Measurements from ENCODE around the gene POPDC2.

POPDC2 gene

DNA sequence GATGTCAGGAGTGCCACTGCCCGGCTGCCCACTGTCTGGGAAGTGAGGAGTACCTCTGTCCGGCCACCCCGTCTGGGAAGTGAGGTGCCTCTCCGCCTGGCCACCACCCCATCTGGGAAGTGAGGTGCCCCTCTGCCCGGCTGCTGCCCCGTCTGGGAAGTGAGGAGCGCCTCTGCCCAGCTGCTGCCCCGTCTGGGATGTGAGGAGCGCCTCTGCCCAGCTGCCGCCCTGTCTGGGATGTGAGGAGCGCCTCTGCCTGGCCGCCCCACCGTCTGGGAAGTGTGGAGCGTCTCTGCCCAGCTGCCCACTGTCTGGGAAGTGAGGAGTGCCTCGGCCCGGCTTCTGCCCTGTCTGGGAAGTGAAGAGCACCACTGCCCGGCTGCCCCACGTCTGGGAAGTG, 13.5 kb upstream of the POPDC2 start:
- in situ Hi-C loops (cut with MboI; ENCODE audit: low sequenced_read_pairs), result no loop called here

DNA sequence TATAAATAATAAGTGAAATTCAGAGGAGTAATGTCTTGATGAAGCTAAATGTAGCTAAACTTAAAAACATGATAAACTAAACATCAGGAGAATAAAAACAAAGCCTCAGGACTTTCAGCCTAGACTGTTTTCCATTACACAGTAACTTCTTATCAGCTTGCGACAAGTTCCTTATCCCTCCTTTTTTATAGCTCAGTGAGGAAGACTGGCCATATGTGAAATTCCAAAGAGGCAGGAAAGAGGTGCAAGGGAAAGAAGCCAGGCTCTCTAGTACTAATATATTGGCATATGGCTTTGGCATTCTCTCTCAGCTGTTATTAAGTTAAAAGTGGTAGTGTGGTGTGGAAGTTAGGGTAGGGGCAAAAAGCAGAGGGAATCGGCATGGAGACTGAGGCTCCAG, 12.4 kb upstream of the POPDC2 start:
- in situ Hi-C loops (cut with MboI; ENCODE audit: low sequenced_read_pairs), result no loop called here

DNA sequence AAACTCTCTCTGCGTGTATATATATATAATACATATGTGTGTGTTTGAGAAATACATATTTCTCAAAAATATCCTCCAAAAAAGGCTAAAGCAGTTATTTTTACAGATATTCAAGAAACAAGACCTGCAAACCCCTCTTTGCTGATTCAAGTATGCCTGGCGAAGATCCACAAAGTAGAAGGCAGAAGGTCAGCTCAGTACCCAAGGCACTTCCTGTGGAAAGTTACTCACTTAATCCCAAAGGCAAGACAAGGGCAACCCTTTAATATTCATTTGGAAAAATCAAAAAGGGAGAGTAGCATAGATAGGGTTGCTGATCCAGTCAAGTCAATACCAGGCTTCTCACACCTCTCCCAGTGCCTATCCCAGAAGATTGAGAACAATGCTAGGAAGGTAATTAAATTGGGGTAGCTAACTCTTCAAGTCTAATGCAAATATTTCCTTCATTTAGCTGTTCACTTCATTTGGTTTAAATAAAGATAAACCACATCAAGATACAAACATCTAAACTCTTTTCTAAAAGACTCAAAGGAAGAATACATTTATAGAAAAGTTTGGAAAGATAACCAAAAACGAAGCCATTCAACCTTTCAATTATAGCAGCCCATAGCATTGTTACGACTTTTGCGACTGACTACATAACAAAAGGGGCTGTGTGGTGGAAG, 9.6 kb upstream of the POPDC2 start:
- in situ Hi-C loops (cut with MboI; ENCODE audit: low sequenced_read_pairs), result no loop called here

DNA sequence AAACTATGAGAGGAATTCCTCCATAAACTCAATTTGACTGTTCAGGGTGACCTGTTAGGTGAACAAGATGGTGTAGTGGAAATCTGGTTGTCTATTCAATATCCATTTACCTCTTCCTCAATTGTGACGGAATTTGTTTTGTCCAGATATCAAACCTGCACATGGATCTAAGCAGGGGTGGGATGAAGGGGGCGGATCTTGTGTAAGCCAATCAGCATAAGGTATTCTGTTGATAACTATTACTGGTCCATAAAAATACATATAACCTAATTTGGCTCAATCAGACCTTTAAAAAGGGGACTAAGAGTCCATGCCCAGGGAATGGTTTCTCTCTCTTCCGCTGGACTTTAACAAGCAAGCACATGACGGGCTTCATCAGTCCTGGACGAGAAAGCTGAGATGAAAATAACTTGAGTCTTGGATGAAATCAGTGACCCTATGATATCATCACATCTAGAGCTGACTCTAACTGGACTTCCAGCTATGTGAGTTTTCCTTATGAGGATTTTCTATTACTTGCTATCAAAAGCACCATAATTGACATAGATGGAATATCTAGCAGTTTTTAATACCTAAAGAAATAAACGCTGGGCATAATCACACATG, 5.7 kb upstream of the POPDC2 start:
- in situ Hi-C loops (cut with MboI; ENCODE audit: low sequenced_read_pairs), result no loop called here

DNA sequence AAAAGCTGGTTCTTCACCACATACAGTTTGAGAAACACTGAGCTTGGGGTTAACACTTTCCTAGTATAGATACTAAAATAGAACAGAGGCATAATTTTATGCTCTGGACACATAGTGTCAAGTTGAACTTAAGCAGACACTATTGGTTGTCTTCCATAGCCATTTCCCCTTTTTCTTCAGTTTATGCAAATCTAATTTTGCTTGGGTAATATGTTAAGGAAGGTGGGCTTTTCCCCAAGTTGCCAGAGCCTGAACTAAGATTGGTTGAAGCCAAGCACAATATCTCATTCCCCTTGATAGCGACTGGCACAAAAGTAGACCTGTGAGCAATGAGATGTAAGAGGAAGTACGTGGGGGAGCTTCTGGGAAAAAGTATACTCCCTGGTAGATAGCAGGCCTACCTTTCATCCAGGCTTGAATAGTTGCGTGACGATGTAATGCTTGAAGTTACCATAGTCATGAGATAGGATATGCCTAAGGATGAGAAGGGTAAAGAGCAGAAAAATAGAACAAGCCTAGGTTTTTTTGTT, 4.5 kb upstream of the POPDC2 start:
- in situ Hi-C loops (cut with MboI; ENCODE audit: low sequenced_read_pairs), result no loop called here

DNA sequence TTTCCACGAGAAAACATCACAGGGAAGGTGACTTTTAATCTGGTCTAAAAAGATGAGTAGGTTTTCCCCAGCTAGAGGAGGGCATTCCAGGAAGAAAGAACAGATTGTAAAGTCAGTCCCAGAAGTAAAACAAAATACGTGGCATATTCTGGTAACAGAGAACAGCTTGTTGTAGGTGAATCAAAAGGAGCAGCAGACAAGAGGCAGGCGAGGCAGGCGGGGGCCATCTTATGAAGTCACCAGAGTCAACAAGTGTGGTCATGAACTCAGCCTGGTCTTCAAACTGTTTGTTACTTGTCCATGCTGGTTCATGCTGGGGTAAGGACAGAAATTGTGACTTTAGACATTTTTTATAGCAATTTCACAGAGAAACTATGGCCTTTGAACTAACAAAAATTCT, 4.0 kb upstream of the POPDC2 start:
- in situ Hi-C loops (cut with MboI; ENCODE audit: low sequenced_read_pairs), result no loop called here

DNA sequence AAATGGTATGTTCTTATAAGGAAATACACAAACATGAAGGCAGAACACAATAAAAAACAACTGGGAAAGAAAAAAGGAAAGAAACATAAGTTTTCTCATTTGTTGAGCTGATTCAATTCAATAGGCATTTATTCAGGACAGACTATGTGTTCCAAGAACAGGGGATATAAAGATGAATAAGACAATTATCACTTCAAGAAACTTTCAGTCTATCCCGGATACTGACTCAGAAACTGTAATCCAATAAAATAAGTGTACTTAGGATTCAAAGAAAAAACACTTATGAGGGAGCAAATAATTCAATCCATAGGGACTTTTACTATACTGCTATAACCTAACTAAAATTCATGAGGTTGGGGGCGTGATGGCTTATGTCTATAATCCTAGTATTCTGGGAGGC, 3.5 kb upstream of the POPDC2 start:
- in situ Hi-C loops (cut with MboI; ENCODE audit: low sequenced_read_pairs), result no loop called here

DNA sequence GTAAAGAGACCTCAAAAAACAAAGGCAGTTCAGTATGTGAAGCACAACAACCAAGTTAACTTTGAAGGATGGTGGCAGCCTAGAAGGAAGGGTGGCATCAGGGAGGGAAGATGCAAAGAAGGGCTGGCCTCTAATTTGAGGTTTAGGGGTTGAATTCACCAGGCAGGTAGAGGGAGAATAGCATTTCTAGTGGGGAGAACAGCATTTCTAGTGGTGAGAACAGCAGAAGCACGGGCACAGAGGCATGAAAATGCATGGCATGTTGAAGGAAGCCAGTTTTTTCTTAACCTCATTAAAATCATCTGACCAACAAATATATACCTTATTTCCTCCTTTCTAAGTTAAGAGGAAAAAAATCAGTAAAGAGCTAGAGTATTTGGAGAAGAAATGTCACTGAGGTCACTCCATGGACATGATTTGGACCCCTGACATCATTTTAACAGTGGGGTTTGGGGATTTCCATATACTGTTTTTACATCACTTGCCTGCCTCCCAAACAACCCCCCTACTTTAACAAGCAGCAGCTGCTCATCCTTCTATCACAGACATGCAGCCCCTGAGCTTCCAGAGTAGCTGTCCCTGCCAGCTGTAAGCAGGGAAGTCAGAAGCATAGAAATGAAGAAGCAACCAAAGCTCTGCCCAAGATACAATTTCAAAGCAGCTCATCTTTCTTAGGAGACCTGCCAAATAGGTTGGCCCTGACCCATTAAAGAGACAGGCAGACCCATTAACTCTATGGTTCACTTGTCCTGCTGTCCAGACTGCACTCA, 2.4 kb upstream of the POPDC2 start:
- in situ Hi-C loops (cut with MboI; ENCODE audit: low sequenced_read_pairs), result no loop called here

DNA sequence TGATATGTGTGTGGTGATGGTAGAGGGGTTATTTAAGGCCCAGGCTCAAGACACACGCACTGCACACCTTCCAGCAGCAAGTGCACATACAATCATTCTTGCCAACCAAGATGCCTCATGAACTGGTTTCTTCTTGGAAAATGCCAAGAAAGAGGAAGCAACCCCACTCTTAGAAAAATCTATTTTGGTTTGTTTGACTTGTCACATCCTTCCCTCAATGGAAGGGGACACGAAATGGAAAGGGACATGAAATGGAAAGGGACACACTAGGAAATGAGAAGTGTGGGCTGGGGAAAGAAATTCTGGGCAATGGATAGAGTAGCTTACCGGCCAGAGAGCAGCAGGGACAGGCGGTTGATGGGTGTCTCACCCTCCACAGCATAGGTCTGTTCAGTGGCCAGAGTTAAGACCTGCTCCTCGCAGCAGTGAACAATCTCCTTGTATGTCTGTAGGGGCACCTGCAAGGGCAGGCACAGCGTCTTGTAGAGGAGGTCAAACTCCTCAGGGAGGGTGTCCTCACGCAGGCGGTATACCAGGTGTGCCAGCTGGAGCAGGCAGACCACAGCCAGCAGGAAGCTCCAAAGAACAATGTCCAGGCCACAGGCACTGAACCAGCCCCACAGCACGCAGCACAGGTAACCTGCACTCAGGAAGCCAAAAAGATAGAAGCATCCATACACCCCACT, 640 bp downstream of the POPDC2 start:
- in situ Hi-C loops (cut with MboI; ENCODE audit: low sequenced_read_pairs), result no loop called here

DNA sequence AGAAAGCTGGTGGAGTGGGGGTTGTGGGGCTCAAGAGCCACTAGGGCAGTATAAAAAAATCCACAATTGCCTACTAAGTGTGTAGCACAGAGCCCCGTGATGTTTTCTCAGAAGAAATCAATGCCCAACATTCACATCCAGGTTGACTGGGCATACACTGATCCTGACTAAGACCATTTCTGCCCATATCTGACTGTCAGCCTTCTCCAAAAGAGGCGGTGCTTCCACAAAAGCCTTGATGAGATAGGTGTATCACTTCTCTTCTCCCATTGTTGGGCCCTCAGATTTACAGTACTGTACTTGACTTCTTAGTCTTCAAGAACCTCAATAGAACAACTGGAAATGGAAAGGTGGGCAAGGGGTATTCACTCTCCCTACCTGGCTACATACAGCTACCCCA, 1.4 kb downstream of the POPDC2 start:
- in situ Hi-C loops (cut with MboI; ENCODE audit: low sequenced_read_pairs), result no loop called here

DNA sequence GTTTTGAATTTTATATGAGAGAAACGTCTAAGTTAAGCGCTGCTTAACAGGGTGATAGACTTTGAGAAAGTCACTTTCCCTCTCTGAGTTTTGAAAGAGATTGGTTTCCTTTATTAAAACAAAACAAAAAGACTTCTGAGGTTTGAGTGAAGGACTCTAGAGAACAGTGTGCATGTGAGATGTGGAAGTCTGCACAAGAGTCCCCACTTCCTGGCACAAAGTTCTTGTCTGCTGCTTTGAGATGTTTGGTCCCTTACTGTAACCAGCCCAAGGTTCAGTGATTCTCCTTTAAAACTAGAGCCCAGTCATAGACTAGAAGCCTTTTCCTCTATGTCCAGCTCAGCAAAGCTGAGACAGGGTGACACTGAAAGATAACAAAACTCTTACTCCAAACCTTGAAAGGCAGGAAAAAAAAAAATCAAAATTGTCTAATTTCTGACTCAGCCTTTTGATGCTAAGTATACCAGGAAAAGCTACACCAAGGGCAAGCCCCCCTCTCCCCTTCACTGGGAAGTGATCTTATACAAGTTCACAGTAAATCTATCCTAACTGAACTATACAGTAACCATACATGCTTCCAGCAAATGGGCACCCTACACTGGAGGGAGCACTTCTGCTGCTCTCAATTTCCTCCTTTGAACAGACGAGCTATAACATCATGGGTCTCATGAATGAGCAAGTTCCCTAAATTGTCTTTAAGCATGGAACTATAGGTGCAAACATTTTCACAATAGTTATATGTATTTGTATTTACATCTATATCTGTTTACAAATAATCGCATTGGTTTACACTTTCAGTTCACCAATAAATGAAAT, 2.3 kb downstream of the POPDC2 start:
- in situ Hi-C loops (cut with MboI; ENCODE audit: low sequenced_read_pairs), result no loop called here

DNA sequence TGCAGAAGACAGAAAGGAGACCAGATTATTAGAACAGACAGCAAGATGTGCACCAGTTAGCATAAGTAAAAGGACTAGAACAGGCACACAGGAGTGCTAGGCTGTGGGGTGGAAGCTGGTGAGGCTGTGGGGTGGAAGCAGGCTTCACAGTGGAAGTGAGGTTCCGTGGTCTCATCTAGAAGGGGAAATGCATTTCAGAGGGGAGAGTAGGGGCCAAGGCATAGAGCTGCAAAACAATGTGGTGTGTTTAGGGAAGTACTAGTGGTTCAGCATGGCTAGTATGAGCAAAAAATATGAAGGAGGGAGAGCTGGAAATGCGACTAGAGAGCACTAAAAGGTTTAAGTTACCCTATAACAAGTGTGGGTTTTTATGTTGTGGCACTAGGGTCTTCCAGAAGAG, 6.5 kb downstream of the POPDC2 start:
- in situ Hi-C loops (cut with MboI; ENCODE audit: low sequenced_read_pairs), result no loop called here

DNA sequence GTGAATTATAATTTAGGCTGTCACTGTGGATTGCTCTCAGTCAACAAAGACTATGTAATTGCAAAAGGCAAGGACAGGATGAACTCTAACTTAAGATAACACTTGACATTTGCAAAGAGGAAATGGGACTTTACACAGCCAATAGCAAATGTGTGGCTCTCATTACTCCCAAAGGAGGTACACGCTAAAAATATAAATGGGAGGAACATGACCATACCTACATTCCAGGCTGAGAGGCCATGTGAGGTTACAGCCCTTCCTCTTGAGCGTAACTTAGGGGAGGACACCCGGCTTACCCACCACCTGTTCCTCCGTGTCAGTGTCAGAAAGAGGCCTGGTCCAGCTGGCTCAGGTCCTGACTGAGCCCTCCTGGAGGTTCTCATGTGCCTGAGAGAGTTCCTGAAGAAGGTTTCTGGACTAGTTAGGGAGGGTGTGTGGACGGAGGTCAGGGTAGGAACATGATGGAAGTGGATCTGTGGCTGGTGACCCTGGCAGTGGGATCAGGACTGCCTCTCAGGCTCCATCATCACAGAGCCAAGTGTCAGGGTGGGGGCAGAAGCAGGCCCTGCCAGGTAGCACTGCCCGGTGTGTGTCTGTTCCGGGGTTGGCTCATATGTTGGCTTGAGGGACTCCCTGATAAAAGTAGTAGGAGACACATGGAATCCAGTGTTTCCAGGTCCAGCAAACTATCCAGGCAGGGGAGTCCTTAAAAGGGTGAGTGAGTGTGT, 7.9 kb downstream of the POPDC2 start:
- in situ Hi-C loops (cut with MboI; ENCODE audit: low sequenced_read_pairs), result no loop called here

DNA sequence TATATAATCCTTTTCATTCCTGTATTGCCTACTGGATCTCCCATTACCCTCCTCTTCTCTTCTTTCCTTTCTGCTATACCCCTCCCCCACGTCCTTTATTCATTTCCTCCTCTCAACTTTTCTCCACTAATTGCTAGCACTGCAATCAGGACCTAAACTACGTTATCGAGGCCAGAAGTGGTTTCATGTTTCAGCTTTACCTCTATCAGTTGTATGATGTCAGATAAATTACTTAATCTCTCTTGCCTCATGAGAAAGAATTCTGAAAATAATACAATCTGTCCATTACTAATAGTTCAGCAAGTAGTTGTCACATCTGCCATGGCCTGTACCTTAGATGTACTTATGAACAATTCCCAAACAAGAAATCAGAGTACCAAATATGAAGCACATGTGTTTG, 10.6 kb downstream of the POPDC2 start:
- in situ Hi-C loops (cut with MboI; ENCODE audit: low sequenced_read_pairs), result no loop called here

DNA sequence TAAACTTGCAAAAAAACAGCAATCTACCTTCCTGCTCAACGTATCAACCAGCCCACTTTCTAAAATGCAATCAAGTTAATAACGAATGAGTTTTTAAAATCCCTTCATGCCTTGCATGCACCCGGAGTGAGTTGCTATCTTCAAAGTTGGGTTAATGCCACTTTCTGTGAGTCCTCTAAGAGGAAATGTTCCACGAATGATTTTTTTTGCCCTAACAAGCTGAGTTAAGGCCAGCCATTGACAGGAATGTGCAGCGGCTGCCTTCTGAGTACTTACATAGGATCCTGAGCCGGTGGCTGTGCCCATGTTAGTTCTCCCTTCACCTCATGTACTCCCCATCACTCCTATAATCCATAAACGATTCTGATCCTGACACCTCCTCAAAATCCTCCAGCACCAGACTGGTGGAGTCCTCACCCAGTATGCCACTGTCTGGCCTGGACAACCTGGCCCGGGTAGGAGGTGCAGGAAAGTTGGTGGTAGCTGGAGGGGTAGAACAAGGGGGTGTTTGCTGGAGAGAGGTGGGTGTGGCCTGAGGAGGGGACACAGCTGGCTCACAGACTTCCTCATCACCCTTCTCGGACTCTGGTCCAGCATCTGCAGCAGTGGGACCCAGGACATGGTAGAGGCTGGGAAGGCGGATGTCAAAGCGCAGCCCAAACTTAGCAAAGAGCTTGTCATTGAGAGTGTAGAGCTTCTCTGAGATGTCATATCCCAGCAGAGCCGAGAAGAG, 12.4 kb downstream of the POPDC2 start:
- in situ Hi-C loops (cut with MboI; ENCODE audit: low sequenced_read_pairs), result no loop called here

DNA sequence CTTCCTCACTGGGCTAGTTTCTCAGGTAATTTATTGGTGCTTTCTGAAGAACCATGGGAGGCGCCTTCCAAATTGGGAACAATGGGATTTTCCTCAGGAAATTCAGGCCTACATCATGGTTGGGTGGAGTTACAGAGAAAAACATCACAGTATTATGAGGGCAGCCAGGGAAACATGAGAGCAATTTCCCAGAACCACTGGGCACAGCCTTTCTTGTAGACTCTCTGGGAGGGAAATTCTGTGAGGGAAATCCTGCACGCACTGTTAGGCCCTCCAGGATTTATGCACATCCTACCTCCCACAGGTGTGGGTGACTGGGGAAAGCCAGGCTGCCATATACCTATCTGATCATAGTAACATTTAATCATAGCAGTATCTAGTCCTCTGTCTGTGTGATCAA, 13.2 kb downstream of the POPDC2 start:
- in situ Hi-C loops (cut with MboI; ENCODE audit: low sequenced_read_pairs), result no loop called here

DNA sequence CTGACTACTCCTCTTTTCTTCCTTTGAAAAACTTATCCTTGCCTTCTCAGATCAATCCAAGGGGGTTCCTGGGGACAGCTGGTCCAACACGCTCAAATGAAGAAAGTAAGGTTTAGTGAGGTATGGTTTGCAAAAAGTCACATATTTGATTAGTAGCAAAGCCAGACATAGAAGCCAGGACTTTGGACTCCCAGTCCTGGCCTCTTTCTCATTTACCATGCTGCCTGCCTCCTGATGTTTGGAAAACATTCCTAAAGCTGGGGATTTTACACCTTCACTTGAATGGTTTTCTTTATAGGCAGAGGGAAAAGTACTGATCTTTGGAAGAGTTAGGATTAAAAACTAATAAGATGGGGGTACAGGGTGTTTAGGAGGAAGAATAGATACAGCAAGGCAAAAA, 14.6 kb downstream of the POPDC2 start:
- in situ Hi-C loops (cut with MboI; ENCODE audit: low sequenced_read_pairs), result no loop called here

DNA sequence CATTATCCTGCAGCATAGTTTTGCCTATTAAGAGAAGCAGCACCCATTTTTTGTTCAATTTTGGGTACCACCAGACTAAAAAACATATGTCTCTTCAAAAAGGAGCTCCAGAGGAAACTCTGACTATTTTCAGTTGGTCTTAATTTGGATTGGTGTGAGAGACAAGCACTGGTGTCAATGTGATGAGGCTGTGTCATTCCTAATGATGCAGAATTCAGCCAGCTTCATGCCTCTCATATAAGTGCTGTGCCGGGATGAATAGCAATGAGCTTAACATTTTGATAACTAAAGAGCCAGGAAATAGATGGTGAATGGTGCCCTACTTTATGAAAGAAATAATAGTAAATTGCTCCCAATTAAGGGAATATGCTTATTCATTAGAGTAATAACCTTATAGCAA, 15.9 kb downstream of the POPDC2 start:
- in situ Hi-C loops (cut with MboI; ENCODE audit: low sequenced_read_pairs), result no loop called here

DNA sequence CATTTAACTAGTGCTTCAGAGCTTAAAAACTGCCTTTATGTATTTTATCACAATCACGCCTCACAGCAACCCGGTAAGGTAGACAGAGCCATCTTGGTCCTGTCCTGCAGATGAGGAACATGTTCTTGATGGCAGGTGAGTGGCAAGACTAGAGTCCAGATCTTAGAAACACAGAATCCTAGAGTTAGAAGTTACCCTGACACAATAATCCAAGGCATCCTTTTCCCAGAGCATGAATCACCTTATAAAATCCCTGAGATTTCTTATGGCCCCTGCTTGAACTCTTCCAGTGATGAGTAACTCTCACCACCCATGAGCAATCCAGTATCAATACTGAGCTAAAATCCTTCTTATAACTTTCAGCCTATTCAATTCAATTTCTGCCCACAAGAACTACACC, 16.9 kb downstream of the POPDC2 start:
- in situ Hi-C loops (cut with MboI; ENCODE audit: low sequenced_read_pairs), result no loop called here

Measured in HL-60/S4 treated with retinoic acid at 250 ng/mL for 4 days and 3 days (cell line).